AG04450 (cell line): ENCODE data around the gene MPPED2. TPM values are rescaled to one million over a fixed set of nuclear protein-coding genes. Genes with fewer than 3 reads are reported as not detected.

Experiments
- CTCF ChIA-PET: fragments of 300-600, 350-600 bp; formaldehyde crosslinking; extraction: SDS; loops from one replicate; lab custom pipeline; 2022; ENCODE audit warnings: antibody characterized with exemption, inconsistent platforms; lab: Charles Lee
- POLR2A ChIA-PET: fragments of 350-600 bp; formaldehyde crosslinking; extraction: SDS; loops from one replicate; lab custom pipeline; 2021; ENCODE audit warnings: antibody characterized with exemption, inconsistent platforms; lab: Yijun Ruan, JAX
- DNase-seq: peaks from one replicate; pipeline ENCODE4 v3.0.0-alpha.2; 2011; ENCODE audit warnings: low read depth, low spot score
- H3K27ac ChIP-seq: one replicate; pipeline ENCODE4 v1.5.1; 2012; ENCODE audit warnings: low read depth, low read length, control low read depth
- H3K27me3 ChIP-seq: one replicate; pipeline ENCODE4 v1.6.0; 2012; ENCODE audit warnings: low read length; ENCODE audit not compliant: control insufficient read depth, insufficient read depth
- H3K4me3 ChIP-seq: 2 replicates; pipeline ENCODE4 v1.5.1; 2011; ENCODE audit warnings: mild to moderate bottlenecking, low read depth, low read length, control low read depth
- H3K9me3 ChIP-seq: 2 replicates; pipeline ENCODE4 v1.5.1; 2012; ENCODE audit warnings: low read length; ENCODE audit not compliant: control insufficient read depth, insufficient read depth
- polyA plus RNA-seq: library from polyadenylated mRNA; depleted of rRNA; stranded (reverse); fragments of >200 nt; gene quantifications from 2 replicates; pipeline ENCODE4 v1.2.3, GENCODE V29; 2011
- TF ChIP-seq, protein P1 (sequence below): IDR thresholded peaks from 2 replicates; pipeline ENCODE4 v1.5.1; 2011; ENCODE audit warnings: low read depth, low read length, control low read depth, inconsistent platforms

The MPPED2 gene
- polyA plus RNA-seq, 1 experiment, result not detected

DNA sequence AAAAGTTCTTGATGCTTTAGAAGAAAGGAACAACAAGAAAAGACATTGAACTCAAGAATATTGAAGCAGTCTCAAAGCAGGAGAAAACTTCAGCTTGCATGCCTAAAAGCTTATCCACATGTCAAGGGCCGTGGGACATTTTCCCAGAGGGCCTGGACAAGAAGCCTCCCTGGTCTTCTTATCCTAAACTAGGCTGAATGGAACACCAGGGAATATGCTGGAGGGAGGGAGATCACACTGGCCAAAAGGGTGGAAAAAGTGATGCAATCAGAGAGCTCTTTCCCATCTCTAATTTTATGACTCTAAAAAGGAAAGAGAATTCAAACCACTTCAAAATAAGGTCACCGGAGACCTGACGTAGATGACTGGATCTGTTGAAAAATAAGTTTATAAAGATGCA lies 107.2 kb downstream of the MPPED2 start:
- ChIA-PET CTCF (no interaction called here), POLR2A (no interaction called here)
- TF ChIP-seq, protein P1, sequence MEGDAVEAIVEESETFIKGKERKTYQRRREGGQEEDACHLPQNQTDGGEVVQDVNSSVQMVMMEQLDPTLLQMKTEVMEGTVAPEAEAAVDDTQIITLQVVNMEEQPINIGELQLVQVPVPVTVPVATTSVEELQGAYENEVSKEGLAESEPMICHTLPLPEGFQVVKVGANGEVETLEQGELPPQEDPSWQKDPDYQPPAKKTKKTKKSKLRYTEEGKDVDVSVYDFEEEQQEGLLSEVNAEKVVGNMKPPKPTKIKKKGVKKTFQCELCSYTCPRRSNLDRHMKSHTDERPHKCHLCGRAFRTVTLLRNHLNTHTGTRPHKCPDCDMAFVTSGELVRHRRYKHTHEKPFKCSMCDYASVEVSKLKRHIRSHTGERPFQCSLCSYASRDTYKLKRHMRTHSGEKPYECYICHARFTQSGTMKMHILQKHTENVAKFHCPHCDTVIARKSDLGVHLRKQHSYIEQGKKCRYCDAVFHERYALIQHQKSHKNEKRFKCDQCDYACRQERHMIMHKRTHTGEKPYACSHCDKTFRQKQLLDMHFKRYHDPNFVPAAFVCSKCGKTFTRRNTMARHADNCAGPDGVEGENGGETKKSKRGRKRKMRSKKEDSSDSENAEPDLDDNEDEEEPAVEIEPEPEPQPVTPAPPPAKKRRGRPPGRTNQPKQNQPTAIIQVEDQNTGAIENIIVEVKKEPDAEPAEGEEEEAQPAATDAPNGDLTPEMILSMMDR, result no peak
- H3K9me3 ChIP-seq, result no peaks in the 10 kb centered on the region
- H3K4me3 ChIP-seq, result no peak overlapping the region
- H3K27ac ChIP-seq, result no peak overlapping the region
- peaks cover 4% of the 10 kb centered on the region for H3K27me3 ChIP-seq
- DNase-seq, result no peak

DNA sequence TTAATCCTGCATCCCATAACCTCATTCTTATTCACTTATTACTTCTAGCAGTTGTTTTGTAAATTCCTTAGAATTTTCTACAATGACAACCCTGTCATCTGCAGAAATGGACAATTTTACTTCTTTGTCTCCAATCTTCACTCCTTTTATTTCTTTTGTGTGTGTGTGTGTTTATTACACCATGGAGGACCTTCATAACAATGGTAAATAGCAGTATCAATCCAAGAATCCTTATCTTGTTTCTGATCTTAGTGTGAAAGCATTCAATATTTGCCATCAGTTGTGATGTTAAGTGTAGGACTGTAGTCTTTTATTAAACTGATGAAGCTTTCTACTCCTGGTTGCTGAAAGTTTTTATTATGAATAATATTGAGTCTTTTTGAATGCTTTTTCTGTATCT lies 109.1 kb downstream of the MPPED2 start:
- Histone ChIP-seq H3K9me3 (no peaks in the 10 kb centered on the region), H3K27me3 (peaks cover 4% of the 10 kb centered on the region), H3K4me3 (no peak overlapping the region), H3K27ac (no peak overlapping the region)
- POLR2A ChIA-PET, result no interaction called here
- CTCF ChIA-PET, result no interaction called here
- no peak for DNase-seq
- TF ChIP-seq, protein P1, result no peak

- Histone ChIP-seq H3K27ac (no peak overlapping the region), H3K4me3 (no peak overlapping the region), H3K27me3 (no peaks in the 10 kb centered on the region), H3K9me3 (no peaks in the 10 kb centered on the region)
- ChIA-PET POLR2A (no interaction called here), CTCF (no interaction called here)
- TF ChIP-seq, protein P1, result no peak
- DNase-seq, result no peak
Measured at GRCh38 chr11:30474151-30474954, 111.8 kb downstream of the MPPED2 start.

DNA sequence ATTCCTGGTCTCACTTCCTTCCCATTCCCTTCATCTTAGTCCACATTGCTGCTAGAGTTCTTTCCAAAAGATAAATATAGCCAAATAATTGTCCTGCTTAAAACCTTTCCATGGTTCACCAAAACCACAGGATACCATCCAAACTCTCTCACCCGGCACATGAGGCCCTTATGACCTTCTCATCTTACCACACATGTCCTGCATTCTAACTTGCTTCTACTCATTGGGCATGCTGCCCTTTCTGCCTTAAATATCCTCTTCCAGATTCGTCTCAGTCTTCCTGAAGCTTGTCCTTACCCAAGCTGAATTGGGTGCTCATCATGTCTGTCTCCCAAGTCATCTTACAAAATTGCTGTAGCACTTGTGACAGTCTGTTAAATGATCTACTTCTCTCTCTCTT lies 114.9 kb downstream of the MPPED2 start:
- Histone ChIP-seq H3K4me3 (no peak overlapping the region), H3K9me3 (no peaks in the 10 kb centered on the region), H3K27ac (no peak overlapping the region), H3K27me3 (no peaks in the 10 kb centered on the region)
- ChIA-PET POLR2A (no interaction called here), CTCF (no interaction called here)
- DNase-seq, result no peak
- TF ChIP-seq, protein P1, result no peak

DNA sequence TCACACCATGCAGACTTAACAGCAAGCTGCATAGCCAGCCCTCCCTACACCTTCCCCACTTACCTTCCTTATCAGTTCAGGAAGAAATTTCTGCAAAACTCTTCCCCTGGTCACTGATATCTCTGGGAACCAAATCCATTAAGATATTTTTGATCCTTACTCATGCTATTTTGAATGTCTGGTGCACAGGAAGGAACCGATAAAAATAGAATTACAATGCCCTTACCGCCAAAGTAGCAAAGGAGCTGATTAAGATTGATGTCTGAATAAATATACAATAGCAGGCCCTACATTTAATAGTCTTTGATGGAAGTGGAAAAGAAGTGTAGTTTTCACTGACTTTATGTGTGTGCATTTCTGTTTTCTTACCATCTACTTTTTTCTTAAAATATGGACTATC lies 117.3 kb downstream of the MPPED2 start:
- Histone ChIP-seq H3K27ac (no peak overlapping the region), H3K4me3 (no peak overlapping the region), H3K9me3 (no peaks in the 10 kb centered on the region), H3K27me3 (no peaks in the 10 kb centered on the region)
- TF ChIP-seq, protein P1, result no peak
- no peak for DNase-seq
- ChIA-PET CTCF (no interaction called here), POLR2A (no interaction called here)
